ENCODE results near the gene RPAP2.

DNA sequence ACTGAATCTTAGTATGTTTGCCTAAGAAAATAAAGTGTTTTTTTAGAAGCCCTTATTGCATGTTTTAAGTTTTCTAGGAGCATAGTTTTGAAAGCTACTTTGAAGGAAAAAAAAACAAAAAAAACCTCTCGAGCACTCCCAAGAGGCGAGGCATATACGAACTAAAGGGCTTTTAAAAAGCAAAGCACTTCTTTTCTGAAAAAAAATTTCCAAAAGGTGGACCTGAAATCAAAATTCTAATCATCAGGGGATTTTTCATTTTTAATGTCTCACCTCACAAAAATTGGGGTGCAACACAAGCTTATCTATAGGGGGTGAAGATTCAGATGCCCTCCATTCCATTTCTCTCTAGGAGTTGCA, 666 bp upstream of the RPAP2 start:
- TF ChIP-seq, protein P1, sequence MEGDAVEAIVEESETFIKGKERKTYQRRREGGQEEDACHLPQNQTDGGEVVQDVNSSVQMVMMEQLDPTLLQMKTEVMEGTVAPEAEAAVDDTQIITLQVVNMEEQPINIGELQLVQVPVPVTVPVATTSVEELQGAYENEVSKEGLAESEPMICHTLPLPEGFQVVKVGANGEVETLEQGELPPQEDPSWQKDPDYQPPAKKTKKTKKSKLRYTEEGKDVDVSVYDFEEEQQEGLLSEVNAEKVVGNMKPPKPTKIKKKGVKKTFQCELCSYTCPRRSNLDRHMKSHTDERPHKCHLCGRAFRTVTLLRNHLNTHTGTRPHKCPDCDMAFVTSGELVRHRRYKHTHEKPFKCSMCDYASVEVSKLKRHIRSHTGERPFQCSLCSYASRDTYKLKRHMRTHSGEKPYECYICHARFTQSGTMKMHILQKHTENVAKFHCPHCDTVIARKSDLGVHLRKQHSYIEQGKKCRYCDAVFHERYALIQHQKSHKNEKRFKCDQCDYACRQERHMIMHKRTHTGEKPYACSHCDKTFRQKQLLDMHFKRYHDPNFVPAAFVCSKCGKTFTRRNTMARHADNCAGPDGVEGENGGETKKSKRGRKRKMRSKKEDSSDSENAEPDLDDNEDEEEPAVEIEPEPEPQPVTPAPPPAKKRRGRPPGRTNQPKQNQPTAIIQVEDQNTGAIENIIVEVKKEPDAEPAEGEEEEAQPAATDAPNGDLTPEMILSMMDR (IDR thresholded peaks at IDR 0.05; ENCODE audit: borderline replicate concordance, extremely low read depth, low read length, poor library complexity, severe bottlenecking) = peak; percentile 41
- TF ChIP-seq EZH2 (IDR thresholded peaks at IDR 0.05; ENCODE audit: borderline replicate concordance, low read depth, low read length, severe bottlenecking) = no peak

Measured in DND-41 (cell line).